HG03159 (cell line): Measurements from ENCODE around the gene PIK3CD.

Experiments
- ATAC-seq: cut with Tn5 transposase; IDR thresholded peaks from one replicate; pipeline ENCODE4 v1.9.1; 2021; ENCODE audit warnings: mild to moderate bottlenecking, moderate library complexity; ENCODE audit not compliant: unreplicated experiment

The PIK3CD gene

DNA sequence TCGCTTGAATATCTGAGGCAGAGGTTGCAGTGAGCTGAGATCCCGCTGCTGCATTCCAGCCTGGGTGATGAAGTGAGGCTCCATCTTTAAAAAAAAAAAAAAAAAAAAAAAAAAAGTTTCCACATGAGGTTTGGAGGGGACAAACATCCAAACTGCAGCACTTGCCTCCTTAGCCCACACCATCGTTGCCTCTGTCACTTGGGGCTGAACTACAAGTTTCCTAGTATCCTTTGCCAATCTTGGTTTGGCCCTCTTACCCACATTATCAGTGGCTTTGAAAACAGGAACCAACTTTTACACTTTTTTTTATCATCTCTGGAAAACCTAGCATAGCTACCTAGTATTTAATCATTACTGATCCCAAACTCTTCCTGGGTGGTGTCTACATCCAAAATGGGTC, 113.0 kb downstream of the PIK3CD start:
- no peak for ATAC-seq

- no peak for ATAC-seq
These were observed 115.4 kb downstream of the PIK3CD start for GRCh38 chr1:9766759-9767442.

DNA sequence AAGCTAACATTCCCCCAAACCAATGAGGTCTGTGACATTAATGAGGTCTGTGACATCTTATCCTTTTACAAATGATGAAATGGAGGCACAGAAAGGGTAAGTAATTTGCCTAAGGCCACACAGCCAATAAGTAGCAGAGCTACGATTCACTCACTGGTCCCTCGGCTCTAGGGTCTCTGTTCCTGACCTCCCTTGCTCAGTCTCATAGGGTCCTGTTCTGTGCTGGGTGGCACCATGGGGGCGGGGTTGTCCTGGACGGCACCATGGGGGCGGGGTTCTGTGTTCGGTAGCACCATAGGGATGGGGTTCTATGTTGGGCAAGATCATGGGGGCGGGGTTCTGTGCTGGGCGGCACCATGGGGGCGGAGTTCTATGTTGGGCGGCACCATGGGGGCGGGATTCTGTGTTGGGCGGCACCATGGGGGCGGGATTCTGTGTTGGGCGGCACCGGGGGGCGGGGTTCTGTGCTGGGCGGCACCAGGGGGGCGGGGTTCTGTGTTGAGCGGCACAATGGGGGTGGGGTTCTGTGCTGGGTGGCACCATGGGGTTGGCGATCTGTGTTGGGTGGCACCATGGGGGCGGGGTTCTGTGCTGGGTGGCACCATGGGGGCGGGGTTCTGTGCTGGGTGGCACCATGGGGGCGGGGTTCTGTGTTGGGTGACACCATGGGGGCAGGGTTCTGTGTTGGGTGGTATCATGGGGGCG, 116.6 kb downstream of the PIK3CD start:
- no peak for ATAC-seq

GRCh38 chr1:9768983-9769382, 117.5 kb downstream of the PIK3CD start:
- ATAC-seq: no peak

DNA sequence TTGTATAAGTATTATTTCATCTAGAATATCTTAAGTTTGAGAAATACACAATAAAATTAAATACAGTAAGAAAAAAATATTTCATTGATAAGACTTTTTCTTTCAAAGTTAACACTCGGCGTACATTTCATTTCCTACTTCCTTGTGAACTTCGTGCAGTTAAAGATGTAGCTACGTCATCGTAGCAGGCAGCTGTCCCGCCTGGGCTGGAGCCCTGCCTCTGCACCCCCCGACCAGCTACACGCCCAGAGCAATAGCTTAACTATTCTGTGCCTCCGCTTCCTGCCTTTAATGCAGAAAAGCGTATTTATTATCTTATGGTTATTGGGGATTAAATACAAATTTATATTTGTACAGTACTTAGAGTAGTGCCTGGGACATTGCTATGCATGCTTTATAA, 118.8 kb downstream of the PIK3CD start:
- no peak for ATAC-seq

- ATAC-seq: no peak
These were observed 123.5 kb downstream of the PIK3CD start for GRCh38 chr1:9774712-9775679.

DNA sequence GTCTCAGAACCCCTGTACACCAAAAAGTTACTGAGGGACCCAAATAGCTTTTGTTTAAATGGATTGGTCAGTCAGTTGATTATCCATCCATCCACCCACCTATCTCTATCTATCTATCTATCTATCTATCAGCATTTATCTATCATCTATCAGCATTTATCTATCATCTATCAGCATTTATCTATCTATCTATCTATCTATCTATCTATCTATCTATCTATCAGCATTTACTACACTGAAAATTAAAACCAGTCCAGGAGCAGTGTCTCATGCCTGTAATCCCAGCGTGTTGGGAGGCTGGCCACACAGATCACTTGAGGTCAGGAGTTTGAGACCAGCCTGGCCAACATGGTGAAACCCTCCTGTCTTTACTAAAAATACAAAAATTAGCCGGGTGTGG, 125.2 kb downstream of the PIK3CD start:
- no peak for ATAC-seq
